ENCODE results near the gene CTTNBP2. TPM values are rescaled to one million over a fixed set of nuclear protein-coding genes. Genes with fewer than 3 reads are reported as not detected.
A peak's percentile ranks its signal among the peaks of the same experiment; 100 is the strongest.

Gene CTTNBP2
- total RNA-seq, 1 donor from 2014 or later, result 2.9 TPM

DNA sequence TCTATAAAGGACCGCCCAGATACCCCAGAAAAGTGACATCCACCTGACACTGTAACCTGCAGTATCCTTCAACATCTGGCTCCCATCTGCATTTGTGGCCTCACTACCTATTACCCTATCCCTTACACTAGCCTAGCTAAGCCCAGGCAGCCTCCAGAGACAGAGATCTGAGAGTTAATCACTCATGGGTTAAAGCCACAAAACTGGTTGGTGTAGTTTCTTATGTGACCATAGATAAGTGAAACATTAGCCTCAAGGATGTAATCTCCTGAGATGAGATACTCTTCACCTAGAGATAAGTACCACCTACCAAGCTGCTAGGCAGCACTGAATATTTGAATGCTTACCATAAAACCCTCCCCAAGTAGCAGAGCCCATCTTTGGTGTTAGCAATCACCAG lies 35.4 kb downstream of the CTTNBP2 start:
- no peak for DNase-seq (ENCODE audit: low spot score)
- Mint-ChIP-seq H3K36me3 (ENCODE audit: low read depth) (peaks cover 5% of the 10 kb centered on the region), H3K4me3 (ENCODE audit: unreplicated experiment) (no peak overlapping the region), H3K27ac (ENCODE audit: unreplicated experiment) (no peak overlapping the region), H3K9me3 (ENCODE audit: low read depth) (peaks cover 13% of the 10 kb centered on the region), H3K27me3 (ENCODE audit: low read depth) (no peaks in the 10 kb centered on the region), H3K4me1 (ENCODE audit: low read depth) (no peaks in the 10 kb centered on the region)
- TF ChIP-seq, protein P1, sequence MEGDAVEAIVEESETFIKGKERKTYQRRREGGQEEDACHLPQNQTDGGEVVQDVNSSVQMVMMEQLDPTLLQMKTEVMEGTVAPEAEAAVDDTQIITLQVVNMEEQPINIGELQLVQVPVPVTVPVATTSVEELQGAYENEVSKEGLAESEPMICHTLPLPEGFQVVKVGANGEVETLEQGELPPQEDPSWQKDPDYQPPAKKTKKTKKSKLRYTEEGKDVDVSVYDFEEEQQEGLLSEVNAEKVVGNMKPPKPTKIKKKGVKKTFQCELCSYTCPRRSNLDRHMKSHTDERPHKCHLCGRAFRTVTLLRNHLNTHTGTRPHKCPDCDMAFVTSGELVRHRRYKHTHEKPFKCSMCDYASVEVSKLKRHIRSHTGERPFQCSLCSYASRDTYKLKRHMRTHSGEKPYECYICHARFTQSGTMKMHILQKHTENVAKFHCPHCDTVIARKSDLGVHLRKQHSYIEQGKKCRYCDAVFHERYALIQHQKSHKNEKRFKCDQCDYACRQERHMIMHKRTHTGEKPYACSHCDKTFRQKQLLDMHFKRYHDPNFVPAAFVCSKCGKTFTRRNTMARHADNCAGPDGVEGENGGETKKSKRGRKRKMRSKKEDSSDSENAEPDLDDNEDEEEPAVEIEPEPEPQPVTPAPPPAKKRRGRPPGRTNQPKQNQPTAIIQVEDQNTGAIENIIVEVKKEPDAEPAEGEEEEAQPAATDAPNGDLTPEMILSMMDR (IDR thresholded peaks at IDR 0.05), result no peak

DNA sequence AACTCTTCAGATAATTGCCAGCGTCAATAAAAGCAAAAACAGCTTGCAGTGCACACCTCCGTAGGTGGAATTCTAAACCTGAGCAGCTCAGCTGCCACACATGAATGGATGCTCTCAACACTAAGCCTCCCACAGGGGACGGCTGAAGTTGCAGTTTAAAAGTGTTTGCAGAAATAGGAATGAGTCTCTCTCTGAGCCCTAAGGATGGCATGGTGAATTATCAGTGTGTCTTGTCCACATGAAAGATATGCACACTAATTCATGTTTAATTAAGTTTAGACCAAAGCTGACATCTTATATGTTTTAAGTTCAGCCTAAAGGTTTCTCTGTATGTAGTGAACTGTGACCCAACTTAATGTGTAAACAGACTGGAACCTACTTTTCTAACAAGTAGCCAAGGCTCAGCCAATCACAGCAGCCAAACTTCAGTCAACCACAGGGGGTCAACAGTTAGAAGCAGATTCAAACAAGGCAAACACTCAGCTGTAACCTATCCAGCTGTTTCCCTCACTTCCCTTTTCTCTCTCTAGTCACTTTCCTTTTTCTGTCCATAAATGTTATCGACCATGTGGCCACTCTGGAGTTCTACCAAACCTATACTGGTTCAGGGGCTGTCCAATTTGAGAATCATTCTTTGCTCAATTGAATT lies 38.1 kb downstream of the CTTNBP2 start:
- Mint-ChIP-seq H3K27me3 (ENCODE audit: low read depth) (no peaks in the 10 kb centered on the region), H3K4me3 (ENCODE audit: unreplicated experiment) (no peak overlapping the region), H3K9me3 (ENCODE audit: low read depth) (peaks cover 8% of the 10 kb centered on the region), H3K27ac (ENCODE audit: unreplicated experiment) (no peak overlapping the region), H3K4me1 (ENCODE audit: low read depth) (peaks cover 9% of the 10 kb centered on the region), H3K36me3 (ENCODE audit: low read depth) (peaks cover 5% of the 10 kb centered on the region)
- TF ChIP-seq, protein P1 (IDR thresholded peaks at IDR 0.05), result no peak
- no peak for DNase-seq (ENCODE audit: low spot score)

DNA sequence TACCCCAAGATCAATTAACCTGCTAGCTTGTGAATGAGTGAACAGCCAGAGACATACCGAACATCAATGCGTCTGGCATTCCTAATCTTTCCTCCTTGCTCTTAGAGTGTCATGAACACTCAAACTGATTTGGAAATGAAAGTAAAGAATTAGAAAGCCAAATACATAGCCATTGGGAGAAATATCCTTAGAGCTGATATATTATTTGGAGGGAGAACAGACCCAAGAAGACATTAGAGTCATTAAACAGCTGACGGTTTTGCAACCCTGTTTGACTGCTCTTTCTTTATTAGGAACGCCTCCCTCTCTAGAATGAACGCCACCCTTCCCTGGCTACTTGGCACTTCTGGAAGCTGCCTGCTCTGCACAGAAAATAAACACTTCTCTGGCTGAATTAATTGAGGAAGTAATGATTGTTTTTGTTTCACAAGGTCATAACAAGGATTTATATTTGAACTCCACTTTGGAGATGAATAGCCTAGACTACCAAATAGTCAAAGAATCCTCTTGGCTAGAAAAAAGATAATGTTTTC lies 42.8 kb downstream of the CTTNBP2 start:
- H3K4me1 Mint-ChIP-seq (ENCODE audit: low read depth), result peaks cover 40% of the 10 kb centered on the region
- no peak overlapping the region for H3K27ac Mint-ChIP-seq (ENCODE audit: unreplicated experiment)
- H3K4me3 Mint-ChIP-seq (ENCODE audit: unreplicated experiment), result no peak overlapping the region
- H3K36me3 Mint-ChIP-seq (ENCODE audit: low read depth), result peaks cover 3% of the 10 kb centered on the region
- TF ChIP-seq, protein P1 (IDR thresholded peaks at IDR 0.05), result no peak
- H3K27me3 Mint-ChIP-seq (ENCODE audit: low read depth), result no peaks in the 10 kb centered on the region
- DNase-seq (ENCODE audit: low spot score), result no peak
- no peaks in the 10 kb centered on the region for H3K9me3 Mint-ChIP-seq (ENCODE audit: low read depth)

DNA sequence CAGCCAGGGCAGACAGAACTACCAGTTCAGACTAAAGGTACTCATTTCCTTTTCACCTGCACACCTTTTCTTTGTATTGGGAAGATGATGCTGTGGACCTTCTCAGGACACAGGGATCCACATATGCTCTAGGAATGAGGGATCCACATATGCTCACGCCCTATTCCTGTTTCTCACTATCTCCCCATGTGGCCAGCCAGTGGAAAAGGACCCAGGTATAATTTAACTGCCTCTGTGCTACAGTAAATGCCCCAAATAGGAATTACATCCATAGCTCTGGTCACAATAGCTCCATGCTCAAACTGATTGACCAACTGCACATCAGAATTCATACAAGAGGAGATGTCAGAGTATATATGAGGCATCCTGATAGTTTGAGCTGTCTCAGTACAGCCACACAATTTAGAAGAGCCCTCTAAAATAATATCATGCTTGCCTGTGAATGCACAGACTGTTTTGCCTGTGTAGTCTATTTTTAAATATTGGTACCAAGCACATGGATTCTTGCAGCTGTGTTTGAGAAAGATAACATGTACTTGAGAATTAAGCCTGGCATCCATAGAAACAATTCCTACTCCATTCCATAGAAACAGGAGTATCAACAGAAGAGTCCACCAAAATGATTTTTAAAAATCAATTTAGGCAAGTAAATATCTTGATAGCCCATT lies 43.7 kb downstream of the CTTNBP2 start:
- Mint-ChIP-seq H3K27me3 (ENCODE audit: low read depth) (no peaks in the 10 kb centered on the region), H3K27ac (ENCODE audit: unreplicated experiment) (no peak overlapping the region), H3K9me3 (ENCODE audit: low read depth) (no peaks in the 10 kb centered on the region), H3K36me3 (ENCODE audit: low read depth) (peaks cover 3% of the 10 kb centered on the region), H3K4me1 (ENCODE audit: low read depth) (peaks cover 43% of the 10 kb centered on the region), H3K4me3 (ENCODE audit: unreplicated experiment) (no peak overlapping the region)
- TF ChIP-seq, protein P1 (IDR thresholded peaks at IDR 0.05), result peak; percentile 18
- DNase-seq (ENCODE audit: low spot score), result no peak

DNA sequence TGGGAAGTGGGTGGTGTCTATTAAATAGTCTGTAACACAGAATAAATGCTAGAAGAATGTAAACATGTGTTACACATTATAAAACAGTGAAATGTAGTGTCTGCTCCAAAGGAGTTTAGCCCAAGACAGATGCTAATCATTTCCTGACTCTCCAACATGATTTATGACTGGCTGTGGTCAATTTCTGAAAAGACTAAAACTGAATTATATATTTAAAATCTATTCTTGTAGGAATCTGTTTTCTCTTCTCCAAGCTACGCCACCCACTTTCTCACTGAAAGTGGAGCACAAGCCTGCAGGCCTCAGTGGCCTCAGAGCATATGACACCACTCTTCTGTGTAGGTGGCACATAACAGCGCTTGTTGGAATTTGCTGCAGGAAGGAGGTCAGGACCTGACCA lies 44.4 kb downstream of the CTTNBP2 start:
- TF ChIP-seq, protein P1 (IDR thresholded peaks at IDR 0.05), result no peak
- H3K4me3 Mint-ChIP-seq (ENCODE audit: unreplicated experiment), result no peak overlapping the region
- H3K27ac Mint-ChIP-seq (ENCODE audit: unreplicated experiment), result no peak overlapping the region
- H3K36me3 Mint-ChIP-seq (ENCODE audit: low read depth), result peaks cover 3% of the 10 kb centered on the region
- no peaks in the 10 kb centered on the region for H3K9me3 Mint-ChIP-seq (ENCODE audit: low read depth)
- peaks cover 43% of the 10 kb centered on the region for H3K4me1 Mint-ChIP-seq (ENCODE audit: low read depth)
- H3K27me3 Mint-ChIP-seq (ENCODE audit: low read depth), result no peaks in the 10 kb centered on the region
- no peak for DNase-seq (ENCODE audit: low spot score)
